Measurements from ENCODE around the gene GJD4. TPM values are rescaled to one million over a fixed set of nuclear protein-coding genes. Genes with fewer than 3 reads are reported as not detected.

Gene GJD4
- polyA plus RNA-seq, 12 donors = 0.18 to 7.7 (median 3.1) TPM; not detected in 2

- DNase-seq = no peak
These were observed 26.6 kb upstream of the GJD4 start for GRCh38 chr10:35578618-35578956.

GRCh38 chr10:35579116-35579515 lies 26.0 kb upstream of the GJD4 start:
- DNase-seq = no peak

- no peak for DNase-seq
These were observed 25.3 kb upstream of the GJD4 start for GRCh38 chr10:35579726-35580422.

- DNase-seq = no peak
These were observed 24.7 kb upstream of the GJD4 start for GRCh38 chr10:35580423-35580770.

GRCh38 chr10:35581655-35582054 lies 23.5 kb upstream of the GJD4 start:
- no peak for DNase-seq

- no peak for DNase-seq
These were observed 20.2 kb upstream of the GJD4 start for GRCh38 chr10:35584946-35585345.

- DNase-seq = no peak
These were observed 19.8 kb upstream of the GJD4 start for GRCh38 chr10:35585356-35585755.

- DNase-seq = no peak
These were observed 19.1 kb upstream of the GJD4 start for GRCh38 chr10:35585903-35586535.

GRCh38 chr10:35588836-35589235 lies 16.3 kb upstream of the GJD4 start:
- DNase-seq = no peak

- DNase-seq = no peak
These were observed 12.7 kb upstream of the GJD4 start for GRCh38 chr10:35592441-35592840.

GRCh38 chr10:35594115-35595079 lies 10.7 kb upstream of the GJD4 start:
- no peak for DNase-seq

GRCh38 chr10:35595106-35595505 lies 10.0 kb upstream of the GJD4 start:
- DNase-seq = no peak

GRCh38 chr10:35598379-35598778 lies 6.8 kb upstream of the GJD4 start:
- DNase-seq = no peak

- no peak for DNase-seq
These were observed 4.9 kb upstream of the GJD4 start for GRCh38 chr10:35600193-35600592.

- DNase-seq = no peak
These were observed 1.3 kb downstream of the GJD4 start for GRCh38 chr10:35606430-35606829.

- DNase-seq = peak; percentile 23
These were observed 2.6 kb downstream of the GJD4 start for GRCh38 chr10:35607475-35608327.

- no peak for DNase-seq
These were observed 3.2 kb downstream of the GJD4 start for GRCh38 chr10:35608328-35608672.

GRCh38 chr10:35611750-35612149 lies 6.6 kb downstream of the GJD4 start:
- no peak for DNase-seq

GRCh38 chr10:35612385-35613106 lies 7.4 kb downstream of the GJD4 start:
- DNase-seq = no peak

- no peak for DNase-seq
These were observed 7.9 kb downstream of the GJD4 start for GRCh38 chr10:35613107-35613440.

GRCh38 chr10:35613597-35614226 lies 8.6 kb downstream of the GJD4 start:
- no peak for DNase-seq
